HCT116 (cell line): ENCODE results near the gene CCDC15.

Experiments
- CTCF ChIP-seq, 3 experiments: fragments of 200-600 bp in 1 of 3; sonication (generic) in 1 of 3; IDR thresholded peaks in 2 of 3; conservative IDR thresholded peaks in 1 of 3; 2 replicates each; pipeline ENCODE4 v1.5.1; 2012 to 2017; ENCODE audit warnings: low read depth in 2 of 3, low read length in 2 of 3, antibody characterized with exemption in 1 of 3, borderline replicate concordance in 1 of 3, control low read depth in 1 of 3, mild to moderate bottlenecking in 1 of 3, mixed read lengths in 1 of 3, mixed run types in 1 of 3, moderate library complexity in 1 of 3; ENCODE audit not compliant: insufficient read depth in 1 of 3
- EZH2 ChIP-seq: fragments of 200-600 bp; sonication (generic); IDR thresholded peaks from 2 replicates; pipeline ENCODE4 v1.6.1; 2017; ENCODE audit warnings: antibody characterized with exemption, mixed run types
- POLR2A ChIP-seq: IDR thresholded peaks from 2 replicates; pipeline ENCODE4 v1.7.0; 2011; ENCODE audit warnings: borderline replicate concordance; ENCODE audit not compliant: insufficient read depth, insufficient read length; ENCODE audit errors: extremely low read depth
- SIN3A ChIP-seq: IDR thresholded peaks from 2 replicates; pipeline ENCODE4 v1.6.1; 2012; ENCODE audit warnings: low read depth
- YY1 ChIP-seq: IDR thresholded peaks from 2 replicates; pipeline ENCODE4 v1.6.1; 2011; ENCODE audit warnings: low read length, low read depth, moderate library complexity, mild to moderate bottlenecking; ENCODE audit not compliant: insufficient replicate concordance; ENCODE audit errors: extremely low read depth
- TF ChIP-seq, protein P1 (sequence below): IDR thresholded peaks from 2 replicates; pipeline ENCODE4 v1.6.1; 2012; ENCODE audit warnings: low read depth

DNA sequence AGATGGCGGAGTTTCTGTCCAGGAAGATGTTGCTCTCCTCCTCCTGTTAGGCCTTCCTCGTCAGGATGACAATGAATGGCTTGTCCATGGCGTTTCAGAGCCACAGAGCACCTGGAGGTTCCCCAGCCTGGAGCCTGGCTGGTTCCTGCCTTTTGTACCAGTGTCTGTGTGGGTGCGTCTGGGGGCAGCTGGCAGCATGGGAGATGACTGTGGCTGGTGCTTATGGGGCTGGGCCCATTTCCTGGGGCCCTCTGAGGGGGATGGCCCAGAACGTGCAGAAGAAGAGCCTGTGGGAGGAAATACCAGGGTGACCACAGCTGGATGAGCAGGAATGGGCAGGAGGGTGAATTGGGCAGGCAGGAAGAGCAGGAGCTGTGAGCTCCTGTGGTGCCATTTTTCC lies 115.8 kb downstream of the CCDC15 start:
- TF ChIP-seq POLR2A (no peak), CTCF (IDR thresholded peaks at IDR 0.05 in 2 of 3, conservative IDR thresholded peaks at IDR 0.05 in 1 of 3; ENCODE audit: borderline replicate concordance in 1 of 3, insufficient read depth in 1 of 3, low read depth in 2 of 3, low read length in 2 of 3) (no peak), EZH2 (no peak), SIN3A (no peak), YY1 (peak; percentile 17)
- TF ChIP-seq, protein P1, sequence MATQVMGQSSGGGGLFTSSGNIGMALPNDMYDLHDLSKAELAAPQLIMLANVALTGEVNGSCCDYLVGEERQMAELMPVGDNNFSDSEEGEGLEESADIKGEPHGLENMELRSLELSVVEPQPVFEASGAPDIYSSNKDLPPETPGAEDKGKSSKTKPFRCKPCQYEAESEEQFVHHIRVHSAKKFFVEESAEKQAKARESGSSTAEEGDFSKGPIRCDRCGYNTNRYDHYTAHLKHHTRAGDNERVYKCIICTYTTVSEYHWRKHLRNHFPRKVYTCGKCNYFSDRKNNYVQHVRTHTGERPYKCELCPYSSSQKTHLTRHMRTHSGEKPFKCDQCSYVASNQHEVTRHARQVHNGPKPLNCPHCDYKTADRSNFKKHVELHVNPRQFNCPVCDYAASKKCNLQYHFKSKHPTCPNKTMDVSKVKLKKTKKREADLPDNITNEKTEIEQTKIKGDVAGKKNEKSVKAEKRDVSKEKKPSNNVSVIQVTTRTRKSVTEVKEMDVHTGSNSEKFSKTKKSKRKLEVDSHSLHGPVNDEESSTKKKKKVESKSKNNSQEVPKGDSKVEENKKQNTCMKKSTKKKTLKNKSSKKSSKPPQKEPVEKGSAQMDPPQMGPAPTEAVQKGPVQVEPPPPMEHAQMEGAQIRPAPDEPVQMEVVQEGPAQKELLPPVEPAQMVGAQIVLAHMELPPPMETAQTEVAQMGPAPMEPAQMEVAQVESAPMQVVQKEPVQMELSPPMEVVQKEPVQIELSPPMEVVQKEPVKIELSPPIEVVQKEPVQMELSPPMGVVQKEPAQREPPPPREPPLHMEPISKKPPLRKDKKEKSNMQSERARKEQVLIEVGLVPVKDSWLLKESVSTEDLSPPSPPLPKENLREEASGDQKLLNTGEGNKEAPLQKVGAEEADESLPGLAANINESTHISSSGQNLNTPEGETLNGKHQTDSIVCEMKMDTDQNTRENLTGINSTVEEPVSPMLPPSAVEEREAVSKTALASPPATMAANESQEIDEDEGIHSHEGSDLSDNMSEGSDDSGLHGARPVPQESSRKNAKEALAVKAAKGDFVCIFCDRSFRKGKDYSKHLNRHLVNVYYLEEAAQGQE: no peak
